H9 (cell line): ENCODE data around the gene TACC2. TPM values are rescaled to one million over a fixed set of nuclear protein-coding genes. Genes with fewer than 3 reads are reported as not detected.

Experiments
- DNase-seq: peaks from one replicate; pipeline ENCODE4 v3.0.0-alpha.2; 2017
- H2AFZ ChIP-seq: one replicate; pipeline ENCODE4 v1.6.1; 2013; ENCODE audit warnings: mild to moderate bottlenecking, low read length, control low read depth, moderate library complexity
- H2AK5ac ChIP-seq: 2 replicates; pipeline ENCODE4 v1.6.1; 2013; ENCODE audit warnings: low read length, control low read depth, mixed read lengths; ENCODE audit not compliant: insufficient read length
- H2BK120ac ChIP-seq: one replicate; pipeline ENCODE4 v1.6.1; 2013; ENCODE audit warnings: low read depth, mild to moderate bottlenecking, low read length, control low read depth, inconsistent platforms; ENCODE audit not compliant: poor library complexity, severe bottlenecking
- H2BK12ac ChIP-seq: 2 replicates; pipeline ENCODE4 v1.6.1; 2013; ENCODE audit warnings: low read length, control low read depth, mixed read lengths, low read depth; ENCODE audit not compliant: insufficient read length
- H2BK15ac ChIP-seq: 2 replicates; pipeline ENCODE4 v1.6.1; 2013; ENCODE audit warnings: low read depth, low read length, control low read depth
- H2BK20ac ChIP-seq: one replicate; pipeline ENCODE4 v1.6.1; 2013; ENCODE audit warnings: low read depth, mild to moderate bottlenecking, low read length, control low read depth, inconsistent platforms; ENCODE audit not compliant: poor library complexity, severe bottlenecking
- H2BK5ac ChIP-seq: 2 replicates; pipeline ENCODE4 v1.6.1; 2013; ENCODE audit warnings: low read length, control low read depth, mixed read lengths; ENCODE audit not compliant: insufficient read length
- H3K14ac ChIP-seq: 2 replicates; pipeline ENCODE4 v1.6.1; 2013; ENCODE audit warnings: low read length, control low read depth; ENCODE audit not compliant: insufficient read depth
- H3K18ac ChIP-seq: 2 replicates; pipeline ENCODE4 v1.6.1; 2013; ENCODE audit warnings: low read depth, mild to moderate bottlenecking, mixed read lengths, low read length, control low read depth; ENCODE audit not compliant: insufficient read length
- H3K23ac ChIP-seq: 2 replicates; pipeline ENCODE4 v1.6.1; 2013; ENCODE audit warnings: low read length, control low read depth, mixed read lengths, low read depth; ENCODE audit not compliant: insufficient read length
- H3K23me2 ChIP-seq: 2 replicates; pipeline ENCODE4 v1.6.1; 2013; ENCODE audit warnings: low read depth, mild to moderate bottlenecking, mixed read lengths, low read length, control low read depth; ENCODE audit not compliant: insufficient read length, poor library complexity, severe bottlenecking
- H3K27ac ChIP-seq: 2 replicates; pipeline ENCODE4 v1.5.1; 2013; ENCODE audit warnings: low read length, control low read depth, mixed read lengths, low read depth; ENCODE audit not compliant: insufficient read length
- H3K27me3 ChIP-seq: 2 replicates; pipeline ENCODE4 v1.6.1; 2013; ENCODE audit warnings: low read length, control low read depth, inconsistent platforms; ENCODE audit not compliant: insufficient read depth
- H3K4ac ChIP-seq: 2 replicates; pipeline ENCODE4 v1.6.1; 2013; ENCODE audit warnings: low read depth, mild to moderate bottlenecking, control low read depth, inconsistent platforms, low read length, moderate library complexity
- H3K4me1 ChIP-seq: 2 replicates; pipeline ENCODE4 v1.6.1; 2013; ENCODE audit warnings: low read length, control low read depth, inconsistent platforms; ENCODE audit not compliant: insufficient read depth
- H3K4me2 ChIP-seq: 2 replicates; pipeline ENCODE4 v1.6.1; 2013; ENCODE audit warnings: low read length, control low read depth, mixed read lengths; ENCODE audit not compliant: insufficient read length, insufficient read depth
- H3K56ac ChIP-seq: 2 replicates; pipeline ENCODE4 v1.6.1; 2013; ENCODE audit warnings: low read depth, mild to moderate bottlenecking, mixed read lengths, low read length, control low read depth; ENCODE audit not compliant: insufficient read length
- H3K79me1 ChIP-seq: 2 replicates; pipeline ENCODE4 v1.6.1; 2013; ENCODE audit warnings: low read depth, mild to moderate bottlenecking, moderate library complexity, low read length, control low read depth, inconsistent platforms; ENCODE audit not compliant: insufficient read depth, poor library complexity, severe bottlenecking
- H3K79me2 ChIP-seq: 2 replicates; pipeline ENCODE4 v1.6.1; 2013; ENCODE audit warnings: low read length, control low read depth, inconsistent platforms; ENCODE audit not compliant: insufficient read depth
- H3K9ac ChIP-seq: 2 replicates; pipeline ENCODE4 v1.6.1; 2013; ENCODE audit warnings: low read length, control low read depth, mixed read lengths; ENCODE audit not compliant: insufficient read length; ENCODE audit errors: extremely low read depth
- H3K9me3 ChIP-seq: one replicate; pipeline ENCODE4 v1.6.1; 2013; ENCODE audit warnings: low read depth, low read length, inconsistent platforms; ENCODE audit not compliant: control insufficient read depth
- H3T11ph ChIP-seq: one replicate; pipeline ENCODE4 v1.6.1; 2013; ENCODE audit warnings: mild to moderate bottlenecking, low read length, control low read depth, inconsistent platforms
- H4K20me1 ChIP-seq: one replicate; pipeline ENCODE4 v1.6.1; 2013; ENCODE audit not compliant: control insufficient read depth, insufficient read length, insufficient read depth
- H4K5ac ChIP-seq: 2 replicates; pipeline ENCODE4 v1.6.1; 2013; ENCODE audit warnings: low read depth, mild to moderate bottlenecking, mixed read lengths, low read length, control low read depth; ENCODE audit not compliant: insufficient read length
- H4K8ac ChIP-seq: replicated peaks from 2 replicates; pipeline ENCODE4 v1.6.1; 2013; ENCODE audit warnings: low read length, control low read depth, mixed read lengths, low read depth; ENCODE audit not compliant: insufficient read length
- H4K91ac ChIP-seq: 2 replicates; pipeline ENCODE4 v1.6.1; 2013; ENCODE audit warnings: low read depth, mild to moderate bottlenecking, moderate library complexity, mixed read lengths, low read length, control low read depth; ENCODE audit not compliant: insufficient read length
- H3K27ac Mint-ChIP-seq, 3 experiments: 2 replicates in 2 of 3; 3 replicates in 1 of 3; pipeline ENCODE4 v1.8.0; 2020 to 2021; ENCODE audit warnings: mixed read lengths in 3 of 3, mild to moderate bottlenecking in 1 of 3, moderate library complexity in 1 of 3
- H3K27me3 Mint-ChIP-seq: 2 replicates; pipeline ENCODE4 v1.8.0; 2021; ENCODE audit warnings: low read depth, mild to moderate bottlenecking, moderate library complexity, mixed read lengths
- H3K36me3 Mint-ChIP-seq, 3 experiments: 2 replicates in 2 of 3; 3 replicates in 1 of 3; pipeline ENCODE4 v1.8.0; 2020 to 2021; ENCODE audit warnings: low read depth in 3 of 3, mixed read lengths in 3 of 3; ENCODE audit not compliant: insufficient read depth in 1 of 3
- H3K4me1 Mint-ChIP-seq, 2 experiments: 2 replicates each; pipeline ENCODE4 v1.8.0; 2020; ENCODE audit warnings: mixed read lengths in 2 of 2
- H3K4me3 Mint-ChIP-seq, 2 experiments: 2 replicates in 1 of 2; 3 replicates in 1 of 2; pipeline ENCODE4 v1.8.0; 2020 to 2021; ENCODE audit warnings: mild to moderate bottlenecking in 2 of 2, mixed read lengths in 2 of 2, moderate library complexity in 1 of 2
- H3K9me3 Mint-ChIP-seq, 2 experiments: 2 replicates in 1 of 2; 3 replicates in 1 of 2; pipeline ENCODE4 v1.8.0; 2020; ENCODE audit warnings: mild to moderate bottlenecking in 2 of 2, mixed read lengths in 2 of 2, moderate library complexity in 1 of 2
- WGBS: extraction: QIAGEN DNeasy Blood & Tissue Kit; methylation state at CpG from one replicate; pipeline ENCODE4 v1.1.7; 2013; ENCODE audit warnings: missing lambda C conversion rate, low lambda C conversion rate, mixed read lengths; ENCODE audit not compliant: insufficient read length; ENCODE audit errors: extremely low coverage; 5-methylcytosine and 5-hydroxymethylcytosine counted together
- total RNA-seq: library from RNA; stranded (reverse); gene quantifications from 2 replicates; pipeline ENCODE4 v1.2.1, GENCODE V29; 2021
- TF ChIP-seq, protein P1 (sequence below): fragments of 200-600 bp; sonication (generic); conservative IDR thresholded peaks from 3 replicates; pipeline ENCODE4 v1.8.0; 2021; ENCODE audit warnings: antibody characterized with exemption, mild to moderate bottlenecking

TACC2 gene
- total RNA-seq, 1 experiment from 2014 or later, result 58.1 TPM

DNA sequence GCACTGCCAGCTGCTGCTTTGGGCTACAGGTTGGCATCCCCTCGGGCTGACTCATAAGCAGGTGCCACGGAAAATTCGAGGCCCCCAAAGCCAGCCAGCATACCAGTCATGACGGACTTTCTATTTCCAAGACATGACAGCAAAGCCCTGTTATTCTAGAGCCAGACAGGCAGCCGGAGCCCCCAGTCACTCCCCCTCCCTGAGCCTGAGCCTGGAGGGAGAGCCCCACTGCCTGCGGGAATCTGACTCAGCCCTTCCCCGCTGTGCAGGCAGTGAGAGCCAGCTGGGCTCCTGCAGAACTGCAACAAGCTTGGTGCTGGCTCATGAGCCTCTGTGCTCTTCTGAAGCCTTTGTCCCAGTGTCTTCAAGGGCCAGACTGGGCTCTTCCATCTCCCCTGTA is 297.9 kb downstream of the TACC2 start:
- Histone ChIP-seq H3K4me2 (no peak overlapping the region), H2BK12ac (no peak overlapping the region), H4K5ac (no peak overlapping the region), H3K4ac (no peak overlapping the region), H2BK120ac (no peak overlapping the region), H4K20me1 (no peaks in the 10 kb centered on the region), H3K27me3 (no peaks in the 10 kb centered on the region), H2BK15ac (no peak overlapping the region), H3K14ac (no peak overlapping the region), H2AFZ (no peak overlapping the region), H3K23me2 (no peaks in the 10 kb centered on the region), H2BK5ac (no peak overlapping the region), H4K91ac (no peak overlapping the region), H3K23ac (no peak overlapping the region), H3T11ph (no peak overlapping the region), H3K56ac (no peak overlapping the region), H3K79me2 (no peaks in the 10 kb centered on the region), H3K18ac (no peak overlapping the region), H3K79me1 (no peaks in the 10 kb centered on the region), H2AK5ac (no peak overlapping the region), H3K9me3 (no peaks in the 10 kb centered on the region), H3K4me1 (peaks cover 5% of the 10 kb centered on the region; the same call in 1 of the 2 replicates), H3K9ac (no peak overlapping the region), H2BK20ac (no peak overlapping the region), H4K8ac (no peak overlapping the region), H3K27ac (no peak overlapping the region)
- TF ChIP-seq, protein P1, sequence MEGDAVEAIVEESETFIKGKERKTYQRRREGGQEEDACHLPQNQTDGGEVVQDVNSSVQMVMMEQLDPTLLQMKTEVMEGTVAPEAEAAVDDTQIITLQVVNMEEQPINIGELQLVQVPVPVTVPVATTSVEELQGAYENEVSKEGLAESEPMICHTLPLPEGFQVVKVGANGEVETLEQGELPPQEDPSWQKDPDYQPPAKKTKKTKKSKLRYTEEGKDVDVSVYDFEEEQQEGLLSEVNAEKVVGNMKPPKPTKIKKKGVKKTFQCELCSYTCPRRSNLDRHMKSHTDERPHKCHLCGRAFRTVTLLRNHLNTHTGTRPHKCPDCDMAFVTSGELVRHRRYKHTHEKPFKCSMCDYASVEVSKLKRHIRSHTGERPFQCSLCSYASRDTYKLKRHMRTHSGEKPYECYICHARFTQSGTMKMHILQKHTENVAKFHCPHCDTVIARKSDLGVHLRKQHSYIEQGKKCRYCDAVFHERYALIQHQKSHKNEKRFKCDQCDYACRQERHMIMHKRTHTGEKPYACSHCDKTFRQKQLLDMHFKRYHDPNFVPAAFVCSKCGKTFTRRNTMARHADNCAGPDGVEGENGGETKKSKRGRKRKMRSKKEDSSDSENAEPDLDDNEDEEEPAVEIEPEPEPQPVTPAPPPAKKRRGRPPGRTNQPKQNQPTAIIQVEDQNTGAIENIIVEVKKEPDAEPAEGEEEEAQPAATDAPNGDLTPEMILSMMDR, result no peak
- Mint-ChIP-seq H3K4me1 (peaks cover 23 to 26% of the 10 kb centered on the region in 2 experiments), H3K36me3 (no peaks in the 10 kb centered on the region; a peak in 1 of 7 replicates), H3K27me3 (peaks cover 1% of the 10 kb centered on the region), H3K27ac (0 out of 7 replicates have a peak overlapping the region, but pooled peaks of 1 of the 3 experiments have one; percentile 9), H3K4me3 (no peak overlapping the region), H3K9me3 (no peaks in the 10 kb centered on the region)
- DNase-seq, result peak; percentile 61
- WGBS, result no CpG with 5 or more reads among the region's 7 CpGs
